ENCODE results near the gene MRPS35. TPM values are rescaled to one million over a fixed set of nuclear protein-coding genes. Genes with fewer than 3 reads are reported as not detected.
"Not testable (repeated sequence)": the region's sequence is repeated elsewhere in the genome, so short reads cannot be mapped to it uniquely, and the experiment has no call there.

Gene MRPS35
- total and polyA plus RNA-seq, 2 donors (not counting 1 experiment from before 2014, with no cell fraction given), result 17.4 to 24.5 TPM

DNA sequence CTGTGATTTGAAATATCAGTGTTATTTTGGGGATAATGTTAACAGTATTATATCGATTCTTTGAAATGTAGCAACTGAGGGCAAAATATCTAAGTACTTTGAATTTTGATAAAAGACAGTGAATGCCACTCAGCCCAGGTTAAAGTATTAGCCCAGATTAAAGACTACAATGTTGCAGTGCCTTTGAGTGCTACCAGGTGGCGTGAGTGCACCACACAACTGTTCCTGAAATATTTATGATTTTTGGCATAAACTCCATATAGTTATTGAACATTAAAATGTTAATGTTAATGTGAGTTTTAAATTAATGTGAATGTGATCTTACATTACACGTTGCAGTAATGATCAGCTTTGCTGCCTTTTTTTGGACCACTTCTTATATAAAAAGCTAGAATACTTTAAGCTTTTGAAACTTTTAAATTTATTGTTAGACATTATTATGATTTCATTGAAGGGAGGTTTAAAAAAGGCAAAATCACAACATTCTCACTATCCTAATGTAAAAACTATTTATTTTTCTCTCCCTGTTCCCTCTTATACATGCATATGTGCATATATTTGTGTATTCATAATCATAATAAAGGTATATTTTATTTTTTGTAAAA, 22.5 kb downstream of the MRPS35 start:
- Histone ChIP-seq H3K4me1 (ENCODE audit: control insufficient read depth in 2 of 2, insufficient read depth in 2 of 2, low read length in 2 of 2) (no peaks in the 10 kb centered on the region), H4K20me1 (ENCODE audit: control insufficient read depth, insufficient read depth, low read length, poor library complexity, severe bottlenecking) (peaks cover 5% of the 10 kb centered on the region), H3K9me3 (ENCODE audit: control extremely low read depth in 1 of 3, control insufficient read depth in 2 of 3, insufficient read depth in 1 of 3, low read length in 2 of 3) (no peaks in the 10 kb centered on the region), H3K36me3 (replicated peaks in 1 of 2; ENCODE audit: control extremely low read depth in 1 of 2, control insufficient read depth in 1 of 2, extremely low read depth in 1 of 2, insufficient read depth in 2 of 2, low read length in 1 of 2) (peaks cover 15 to 32% of the 10 kb centered on the region in 2 experiments), H3K4me3 (ENCODE audit: control extremely low read depth in 1 of 5, extremely low read depth in 1 of 5, insufficient read depth in 1 of 5, low read depth in 2 of 5, low read length in 4 of 5) (no peak overlapping the region), H2AFZ (ENCODE audit: insufficient read depth, low read depth, low read length, poor library complexity, severe bottlenecking) (no peak overlapping the region), H3K27ac (ENCODE audit: low read length in 2 of 2) (no peak overlapping the region), H3K79me2 (ENCODE audit: control insufficient read depth, insufficient read depth, low read length) (no peaks in the 10 kb centered on the region), H3K9ac (ENCODE audit: low read length) (no peak overlapping the region), H3K4me2 (replicated peaks; ENCODE audit: low read depth, low read length, poor library complexity, severe bottlenecking) (no peak overlapping the region), H3K27me3 (replicated peaks in 1 of 4; ENCODE audit: control extremely low read depth in 1 of 4, control insufficient read depth in 3 of 4, insufficient read depth in 4 of 4, low read length in 3 of 4) (no peaks in the 10 kb centered on the region)
- Mint-ChIP-seq H3K9me3 (ENCODE audit: insufficient read depth) (no peaks in the 10 kb centered on the region), H3K4me3 (no peak overlapping the region), H3K27ac (no peak overlapping the region), H3K27me3 (no peaks in the 10 kb centered on the region), H3K4me1 (no peaks in the 10 kb centered on the region)
- ChIA-PET CTCF (interaction anchor here (0.7 to 5.4 kb wide), 10 partner anchors 10 to 212 kb away, joined by 3 to 59 read pairs (median 5); partner anchors contain the start of genes KLHL42 and MANSC4), POLR2A (no interaction called here)
- WGBS (ENCODE audit: insufficient coverage), result no CpG with 5 or more reads among the region's 3 CpGs
- peak; percentile 39 for DNase-seq
- no peak for ATAC-seq (ENCODE audit: low read depth)
- TF ChIP-seq EZH2 (IDR thresholded peaks at IDR 0.05; ENCODE audit: borderline replicate concordance, insufficient read depth, low read depth, low read length, poor library complexity, severe bottlenecking), result no peak
- TF ChIP-seq CTCF (IDR thresholded peaks at IDR 0.05), result peak; percentile 82
- intact Hi-C loops (cut with micrococcal nuclease), result loop anchor here (1.0 kb wide), 1 partner anchor 88 kb away; no protein-coding TSS in a partner anchor

- Histone ChIP-seq H2AFZ (ENCODE audit: insufficient read depth, low read depth, low read length, poor library complexity, severe bottlenecking) (no peak overlapping the region), H3K9me3 (ENCODE audit: control extremely low read depth in 1 of 3, control insufficient read depth in 2 of 3, insufficient read depth in 1 of 3, low read length in 2 of 3) (no peaks in the 10 kb centered on the region), H3K4me2 (replicated peaks; ENCODE audit: low read depth, low read length, poor library complexity, severe bottlenecking) (no peak overlapping the region), H3K9ac (ENCODE audit: low read length) (no peak overlapping the region), H3K79me2 (ENCODE audit: control insufficient read depth, insufficient read depth, low read length) (no peaks in the 10 kb centered on the region), H4K20me1 (ENCODE audit: control insufficient read depth, insufficient read depth, low read length, poor library complexity, severe bottlenecking) (peaks cover 5% of the 10 kb centered on the region), H3K4me3 (ENCODE audit: control extremely low read depth in 1 of 5, extremely low read depth in 1 of 5, insufficient read depth in 1 of 5, low read depth in 2 of 5, low read length in 4 of 5) (no peak overlapping the region), H3K4me1 (ENCODE audit: control insufficient read depth in 2 of 2, insufficient read depth in 2 of 2, low read length in 2 of 2) (no peaks in the 10 kb centered on the region), H3K27ac (ENCODE audit: low read length in 2 of 2) (no peak overlapping the region), H3K27me3 (replicated peaks in 1 of 4; ENCODE audit: control extremely low read depth in 1 of 4, control insufficient read depth in 3 of 4, insufficient read depth in 4 of 4, low read length in 3 of 4) (no peaks in the 10 kb centered on the region), H3K36me3 (replicated peaks in 1 of 2; ENCODE audit: control extremely low read depth in 1 of 2, control insufficient read depth in 1 of 2, extremely low read depth in 1 of 2, insufficient read depth in 2 of 2, low read length in 1 of 2) (peaks cover 19 to 35% of the 10 kb centered on the region in 2 experiments)
- ChIA-PET CTCF (interaction anchor here (0.5 to 5.4 kb wide), 10 partner anchors 11 to 413 kb away, joined by 3 to 59 read pairs (median 6); partner anchors contain the start of genes KLHL42, MANSC4 and REP15), POLR2A (no interaction called here)
- Mint-ChIP-seq H3K27me3 (no peaks in the 10 kb centered on the region), H3K9me3 (ENCODE audit: insufficient read depth) (no peaks in the 10 kb centered on the region), H3K4me1 (no peaks in the 10 kb centered on the region), H3K4me3 (no peak overlapping the region), H3K27ac (no peak overlapping the region)
- DNase-seq, result no peak
- WGBS (ENCODE audit: insufficient coverage), result no CpG with 5 or more reads among the region's 1 CpG
- intact Hi-C loops (cut with micrococcal nuclease), result loop anchor here (1.0 kb wide), 1 partner anchor 88 kb away; no protein-coding TSS in a partner anchor
- ATAC-seq (ENCODE audit: low read depth), result no peak
- no peak for TF ChIP-seq EZH2 (IDR thresholded peaks at IDR 0.05; ENCODE audit: borderline replicate concordance, insufficient read depth, low read depth, low read length, poor library complexity, severe bottlenecking)
- no peak for TF ChIP-seq CTCF (IDR thresholded peaks at IDR 0.05)
These were observed 23.2 kb downstream of the MRPS35 start for GRCh38 chr12:27733791-27734190.

DNA sequence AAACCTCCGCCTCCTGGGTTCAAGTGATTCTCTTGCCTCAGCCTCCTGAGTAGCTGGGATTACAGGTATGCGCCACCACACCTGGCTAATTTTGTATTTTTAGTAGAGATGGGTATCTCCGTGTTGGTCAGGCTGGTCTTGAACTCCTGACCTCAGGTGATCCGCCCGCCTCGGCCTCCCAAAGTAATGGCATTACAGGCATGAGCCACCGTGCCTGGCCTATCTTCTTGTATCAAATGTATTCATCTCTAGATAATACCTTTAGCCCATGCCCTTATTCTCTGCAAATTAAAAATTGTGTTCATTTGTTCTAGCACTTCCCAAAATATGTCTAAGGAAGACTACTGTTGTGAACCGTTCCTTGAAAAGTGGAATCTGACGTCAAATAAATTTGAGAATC, 23.7 kb downstream of the MRPS35 start:
- intact Hi-C loops (cut with micrococcal nuclease); DNase-seq; H3K27me3 ChIP-seq (replicated peaks in 1 of 4; ENCODE audit: control extremely low read depth in 1 of 4, control insufficient read depth in 3 of 4, insufficient read depth in 4 of 4, low read length in 3 of 4); H3K27ac ChIP-seq (ENCODE audit: low read length in 2 of 2); H3K4me3 Mint-ChIP-seq; H4K20me1 ChIP-seq (ENCODE audit: control insufficient read depth, insufficient read depth, low read length, poor library complexity, severe bottlenecking); H3K79me2 ChIP-seq (ENCODE audit: control insufficient read depth, insufficient read depth, low read length); POLR2A ChIA-PET; ATAC-seq (ENCODE audit: low read depth); H3K9me3 ChIP-seq (ENCODE audit: control extremely low read depth in 1 of 3, control insufficient read depth in 2 of 3, insufficient read depth in 1 of 3, low read length in 2 of 3); H3K27ac Mint-ChIP-seq; H3K4me3 ChIP-seq (ENCODE audit: control extremely low read depth in 1 of 5, extremely low read depth in 1 of 5, insufficient read depth in 1 of 5, low read depth in 2 of 5, low read length in 4 of 5); H3K4me2 ChIP-seq (replicated peaks; ENCODE audit: low read depth, low read length, poor library complexity, severe bottlenecking); H3K4me1 Mint-ChIP-seq; H2AFZ ChIP-seq (ENCODE audit: insufficient read depth, low read depth, low read length, poor library complexity, severe bottlenecking); H3K4me1 ChIP-seq (ENCODE audit: control insufficient read depth in 2 of 2, insufficient read depth in 2 of 2, low read length in 2 of 2); H3K27me3 Mint-ChIP-seq; H3K9me3 Mint-ChIP-seq (ENCODE audit: insufficient read depth); H3K9ac ChIP-seq (ENCODE audit: low read length): not testable (repeated sequence)
- no CpG with 5 or more reads among the region's 9 CpGs for WGBS (ENCODE audit: insufficient coverage)
- CTCF ChIA-PET, result interaction anchor here (0.5 to 5.4 kb wide), 6 partner anchors 11 to 414 kb away, joined by 4 to 59 read pairs (median 16); partner anchors contain the start of genes KLHL42 and MANSC4
- H3K36me3 ChIP-seq (replicated peaks in 1 of 2; ENCODE audit: control extremely low read depth in 1 of 2, control insufficient read depth in 1 of 2, extremely low read depth in 1 of 2, insufficient read depth in 2 of 2, low read length in 1 of 2), result peaks cover 21 to 38% of the 10 kb centered on the region in 2 experiments
